ENCODE data around the gene MAOA. TPM values are rescaled to one million over a fixed set of nuclear protein-coding genes. Genes with fewer than 3 reads are reported as not detected.
"Not testable (repeated sequence)": the region's sequence is repeated elsewhere in the genome, so short reads cannot be mapped to it uniquely, and the experiment has no call there.

The MAOA gene
- total and polyA plus RNA-seq, 2 donors (not counting 3 experiments of a cell fraction or from before 2014, with no cell fraction given): 12.6 to 23.5 TPM

DNA sequence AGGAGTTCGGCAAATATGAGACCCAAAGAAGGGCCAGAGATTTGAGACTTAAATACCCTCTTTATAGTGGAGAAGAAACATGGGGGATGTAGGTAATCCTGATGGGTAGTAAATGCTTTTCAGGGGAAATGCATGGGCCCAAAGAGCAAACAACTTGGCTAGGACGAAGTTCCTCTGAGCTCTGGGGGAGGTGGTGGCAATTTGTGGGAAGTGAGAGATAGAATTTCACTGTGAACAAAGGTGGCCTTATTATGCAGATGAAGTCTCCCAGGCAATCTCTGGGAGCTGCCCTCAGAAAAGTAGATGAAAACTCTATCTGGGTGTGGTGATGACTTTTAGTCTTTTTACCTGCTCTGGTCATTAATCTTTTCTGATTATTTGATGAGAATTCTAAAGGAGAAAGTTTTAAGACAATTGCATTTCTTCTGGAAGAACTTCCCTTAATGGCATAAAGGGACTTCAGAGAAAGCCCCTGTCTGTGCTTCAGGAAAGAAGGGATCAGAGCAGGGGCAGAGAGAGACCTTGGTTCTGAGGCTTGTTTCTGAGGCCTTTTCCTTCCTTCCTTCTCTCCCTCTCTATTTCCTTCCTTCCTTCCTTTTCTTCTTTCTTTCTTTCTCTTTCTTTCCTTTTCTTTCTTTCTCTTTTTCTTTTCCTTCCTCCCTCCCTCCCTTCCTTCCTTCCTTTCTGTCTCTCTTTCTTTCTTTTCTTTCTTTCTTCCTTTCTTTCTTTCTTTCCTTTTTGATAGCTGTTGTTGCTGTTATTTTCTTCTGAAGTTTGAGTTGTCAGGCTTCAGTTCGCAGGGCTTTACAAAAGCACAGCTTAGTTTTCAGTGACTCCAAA is 37.5 kb upstream of the MAOA start:
- no peak overlapping the region for H3K9ac ChIP-seq (replicated peaks; ENCODE audit: extremely low read depth, insufficient read depth, low read length)
- H3K4me2 ChIP-seq (ENCODE audit: insufficient read depth, low read length): no peak overlapping the region
- H4K20me1 ChIP-seq (replicated peaks; ENCODE audit: control insufficient read depth, extremely low read depth, insufficient read depth, low read length): no peaks in the 10 kb centered on the region
- dilution Hi-C loops (cut with MboI; ENCODE audit: extremely low pct_ligation_motif_present, low sequenced_read_pairs): no loop called here
- FAIRE-seq (no peak), DNase-seq (ENCODE audit: low read depth, low spot score) (no peak)
- H3K27me3 ChIP-seq (ENCODE audit: control insufficient read depth in 2 of 2, insufficient read depth in 2 of 2, low read length in 2 of 2): no peaks in the 10 kb centered on the region
- no peak overlapping the region for H3K27ac ChIP-seq (ENCODE audit: insufficient read depth, low read depth, low read length)
- intact Hi-C loops (cut with micrococcal nuclease): no loop called here
- no peak overlapping the region for H2AFZ ChIP-seq (ENCODE audit: low read depth, low read length)
- TF ChIP-seq POLR2A (IDR thresholded peaks at IDR 0.05; ENCODE audit: low read depth, low read length): no peak
- TF ChIP-seq GATA2 (IDR thresholded peaks at IDR 0.05; ENCODE audit: insufficient read depth, insufficient read length, low read depth, low read length): no peak
- TF ChIP-seq FOS (IDR thresholded peaks at IDR 0.05; ENCODE audit: borderline replicate concordance, insufficient read depth, low read length): no peak
- ChIA-PET CTCF (no interaction called here), POLR2A (no interaction called here)
- no peaks in the 10 kb centered on the region for H3K36me3 ChIP-seq (ENCODE audit: control insufficient read depth in 2 of 2, extremely low read depth in 1 of 2, insufficient read depth in 2 of 2, low read length in 2 of 2)
- H3K9me1 ChIP-seq (replicated peaks; ENCODE audit: control insufficient read depth, extremely low read depth, insufficient read depth, low read length): no peaks in the 10 kb centered on the region
- H3K9me3 ChIP-seq (replicated peaks; ENCODE audit: control insufficient read depth, insufficient read depth, low read length): no peaks in the 10 kb centered on the region
- H3K4me1 ChIP-seq (ENCODE audit: control insufficient read depth, extremely low read depth, insufficient read depth, low read length): no peaks in the 10 kb centered on the region
- H3K4me3 ChIP-seq (replicated peaks in 1 of 3; ENCODE audit: insufficient read depth in 1 of 3, low read depth in 1 of 3, low read length in 3 of 3): no peak overlapping the region
- H3K79me2 ChIP-seq (ENCODE audit: control insufficient read depth, insufficient read depth, low read length): no peaks in the 10 kb centered on the region
- BruUV-seq (replicated peaks): no TSS peak

DNA sequence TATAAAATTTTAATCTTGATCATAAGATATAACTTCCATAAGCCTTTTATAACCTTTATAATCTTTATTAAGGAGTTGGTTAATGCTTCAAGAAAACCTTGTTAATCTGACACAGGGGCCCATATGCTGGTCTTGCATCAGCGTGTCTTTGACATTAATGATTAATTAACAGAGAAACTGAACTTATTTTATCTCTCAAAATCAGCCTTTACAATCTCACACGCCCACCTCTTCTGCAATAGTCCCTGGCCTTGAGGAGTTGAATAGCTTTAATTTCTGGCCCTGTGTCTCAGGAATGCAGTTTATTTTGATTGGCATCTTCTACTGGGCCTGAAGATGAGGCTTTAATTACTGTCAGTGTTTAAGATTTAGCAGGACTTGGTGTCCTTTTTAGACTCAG is 36.2 kb upstream of the MAOA start:
- intact Hi-C loops (cut with micrococcal nuclease); FAIRE-seq: not testable (repeated sequence)

More for the DNA sequence above, 36.2 kb upstream of the MAOA start:
- POLR2A ChIA-PET; H3K4me3 ChIP-seq (replicated peaks in 1 of 3; ENCODE audit: insufficient read depth in 1 of 3, low read depth in 1 of 3, low read length in 3 of 3); BruUV-seq (replicated peaks); H2AFZ ChIP-seq (ENCODE audit: low read depth, low read length); DNase-seq (ENCODE audit: low read depth, low spot score); H3K9me1 ChIP-seq (replicated peaks; ENCODE audit: control insufficient read depth, extremely low read depth, insufficient read depth, low read length); CTCF ChIA-PET; H3K4me2 ChIP-seq (ENCODE audit: insufficient read depth, low read length); dilution Hi-C loops (cut with MboI; ENCODE audit: extremely low pct_ligation_motif_present, low sequenced_read_pairs); H3K27me3 ChIP-seq (ENCODE audit: control insufficient read depth in 2 of 2, insufficient read depth in 2 of 2, low read length in 2 of 2); H4K20me1 ChIP-seq (replicated peaks; ENCODE audit: control insufficient read depth, extremely low read depth, insufficient read depth, low read length); H3K9me3 ChIP-seq (replicated peaks; ENCODE audit: control insufficient read depth, insufficient read depth, low read length); H3K27ac ChIP-seq (ENCODE audit: insufficient read depth, low read depth, low read length); H3K9ac ChIP-seq (replicated peaks; ENCODE audit: extremely low read depth, insufficient read depth, low read length); H3K36me3 ChIP-seq (ENCODE audit: control insufficient read depth in 2 of 2, extremely low read depth in 1 of 2, insufficient read depth in 2 of 2, low read length in 2 of 2); H3K4me1 ChIP-seq (ENCODE audit: control insufficient read depth, extremely low read depth, insufficient read depth, low read length); H3K79me2 ChIP-seq (ENCODE audit: control insufficient read depth, insufficient read depth, low read length): not testable (repeated sequence)
